Measurements from ENCODE around the gene SDK1.
"Not testable (repeated sequence)": the region's sequence is repeated elsewhere in the genome, so short reads cannot be mapped to it uniquely, and the experiment has no call there.

The SDK1 gene

DNA sequence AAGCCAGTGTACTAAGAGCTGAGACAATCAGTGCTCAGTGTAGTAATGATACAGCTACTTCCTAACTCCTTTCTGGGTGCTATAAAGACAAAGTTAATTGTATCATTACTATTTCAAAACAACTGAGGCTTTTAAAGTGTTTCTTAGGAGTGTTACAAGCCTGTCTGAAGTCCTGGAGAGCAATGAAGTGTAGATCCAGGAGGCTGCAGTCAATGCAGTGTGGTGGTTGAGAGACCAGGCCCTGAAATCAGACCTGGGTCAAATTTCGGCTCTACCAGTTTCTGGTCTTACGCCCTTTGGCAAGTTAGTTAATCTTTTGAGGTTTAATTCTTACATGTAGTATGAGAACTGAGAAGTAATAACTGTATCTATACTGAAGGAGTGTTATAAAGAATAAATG, 387.0 kb downstream of the SDK1 start:
- no peak for DNase-seq

DNA sequence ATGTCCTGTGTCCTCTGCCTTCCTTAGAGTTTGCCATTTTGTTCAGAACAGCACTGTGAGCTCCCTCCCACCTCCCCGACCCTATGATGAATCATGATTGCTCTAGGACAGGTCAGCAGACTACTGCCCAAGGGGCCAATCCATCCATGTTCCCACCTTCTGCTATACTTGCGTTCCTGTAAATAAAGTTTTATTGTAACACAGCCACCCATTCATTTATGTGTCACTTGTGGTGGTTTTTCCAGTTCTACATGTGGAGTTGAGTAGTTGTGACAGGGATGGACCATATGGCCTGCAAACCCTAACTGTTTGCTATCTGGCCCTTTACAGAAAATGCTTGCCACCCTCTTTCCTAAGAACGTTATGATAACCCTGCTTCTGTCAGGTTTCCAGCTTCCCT, 387.8 kb downstream of the SDK1 start:
- DNase-seq, result no peak

DNA sequence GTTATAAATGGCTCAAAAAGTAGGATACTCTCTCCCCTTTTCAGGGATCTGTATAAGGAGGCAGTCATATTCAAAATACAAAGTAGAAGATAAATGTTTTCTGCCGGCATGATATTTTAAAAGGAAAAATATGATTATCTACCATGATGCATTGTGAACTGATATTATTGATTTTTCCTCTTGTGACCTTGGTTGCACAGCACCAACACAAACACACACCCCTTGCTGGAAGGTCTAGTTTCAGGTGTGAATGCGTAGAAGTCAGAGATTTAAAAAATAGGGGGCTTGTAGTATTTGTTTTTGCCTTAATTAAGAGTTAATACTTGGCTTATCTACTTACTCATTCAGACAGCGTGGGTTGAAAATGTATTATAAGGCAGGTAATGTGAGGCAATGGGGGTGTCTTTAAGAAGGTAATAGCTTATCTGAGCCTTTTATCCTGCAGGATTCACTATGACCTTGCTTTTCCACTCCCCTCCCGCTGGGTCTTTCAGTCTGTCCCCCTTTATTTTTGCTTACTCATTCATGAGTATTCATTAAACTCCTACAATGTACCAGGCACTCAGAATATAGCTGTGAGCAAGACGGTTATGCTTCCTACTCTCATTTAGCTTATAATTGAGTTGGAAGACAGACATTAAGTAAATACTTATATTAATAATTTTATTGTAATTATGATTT, 390.6 kb downstream of the SDK1 start:
- DNase-seq, result no peak

DNA sequence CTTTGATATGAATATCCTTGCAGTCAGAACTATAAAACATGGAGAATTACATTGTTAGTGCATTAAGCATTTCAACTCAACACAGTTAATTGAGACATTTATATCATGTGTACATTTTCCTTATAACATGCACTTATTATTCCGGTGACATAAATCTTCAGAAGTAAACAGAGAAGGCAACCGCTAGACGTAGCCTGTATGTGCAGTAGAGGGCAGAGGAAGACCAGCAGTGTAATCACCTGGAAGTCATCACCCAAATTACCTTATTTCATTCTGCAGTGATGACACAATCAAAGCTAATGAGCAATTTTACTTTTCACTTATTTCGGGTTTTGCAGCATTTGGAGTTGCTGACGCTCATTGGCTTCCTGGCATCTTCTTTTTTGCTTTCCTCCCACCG, 394.6 kb downstream of the SDK1 start:
- DNase-seq, result no peak

DNA sequence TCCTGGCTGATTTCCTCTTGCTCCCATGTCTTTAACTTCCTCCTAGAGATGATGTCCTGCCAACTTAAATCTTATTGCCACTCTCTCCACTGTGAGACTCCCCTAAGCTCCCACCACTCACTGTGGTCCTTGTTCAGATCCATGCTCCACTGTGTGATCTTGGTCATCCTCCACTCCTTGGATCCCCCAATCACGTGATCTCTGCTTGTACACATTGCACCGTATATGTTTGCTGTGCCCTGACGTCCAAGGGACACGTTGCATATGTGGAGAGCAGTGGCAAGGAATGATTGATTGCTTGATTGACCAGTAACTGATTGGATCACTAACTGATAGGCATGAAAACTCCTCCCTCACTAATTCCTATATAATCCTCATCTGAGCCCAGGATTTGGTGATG, 395.1 kb downstream of the SDK1 start:
- DNase-seq, result no peak

DNA sequence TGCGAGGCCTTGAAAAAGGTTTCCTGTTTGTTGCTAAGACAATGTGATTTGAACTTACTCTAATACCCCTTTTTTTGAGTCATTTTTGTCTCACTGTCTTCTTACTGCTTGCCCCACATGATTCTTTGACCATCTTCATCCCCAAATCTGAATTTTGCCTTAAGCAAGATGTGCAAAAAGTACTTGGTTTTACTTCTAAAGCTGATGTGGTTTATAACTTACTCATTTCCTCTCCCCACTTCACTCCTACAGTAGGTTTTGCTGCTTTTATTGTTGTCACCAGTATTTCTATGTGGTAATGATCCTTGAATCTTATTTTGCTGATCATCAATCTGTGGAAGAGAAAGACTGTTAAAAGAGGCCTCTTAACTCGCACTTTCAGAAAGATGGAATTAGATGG, 396.4 kb downstream of the SDK1 start:
- no peak for DNase-seq

DNA sequence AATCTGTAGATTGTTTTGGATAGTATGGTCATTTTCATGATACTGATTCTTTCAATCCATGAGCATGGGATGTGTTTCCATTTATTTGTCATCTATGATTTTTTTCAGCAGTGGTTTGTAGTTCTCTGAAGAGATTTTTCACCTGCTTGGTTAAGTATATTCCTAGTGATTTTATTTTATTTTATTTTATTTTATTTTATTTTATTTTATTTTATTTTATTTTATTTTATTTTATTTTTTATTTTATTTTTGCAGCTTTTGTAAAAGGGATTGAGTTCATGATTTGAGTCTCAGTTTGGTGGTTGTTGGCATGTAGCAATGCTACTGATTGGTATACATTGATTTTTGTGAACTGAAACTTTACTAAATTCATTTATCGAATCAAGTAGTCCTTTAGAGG, 404.2 kb downstream of the SDK1 start:
- DNase-seq, result no peak

DNA sequence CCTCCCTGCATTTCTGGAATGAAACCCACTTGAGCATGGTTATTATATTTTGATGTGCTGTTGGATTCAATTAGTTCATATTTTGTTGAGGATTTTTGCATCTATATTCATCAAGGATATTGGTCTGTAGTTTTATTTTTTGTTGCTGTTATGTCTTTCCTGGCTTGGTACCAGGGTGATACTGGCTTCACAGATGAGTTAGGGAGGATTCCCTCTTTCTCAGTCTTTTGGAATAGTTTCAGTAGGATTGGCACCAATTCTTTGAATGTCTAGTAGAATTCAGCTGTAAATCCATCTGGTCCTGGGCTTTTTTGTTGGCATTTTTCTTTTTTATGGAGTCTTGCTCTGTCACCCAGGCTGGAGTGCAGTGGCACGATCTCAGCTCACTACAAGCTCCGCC, 405.0 kb downstream of the SDK1 start:
- DNase-seq, result not testable (repeated sequence)

DNA sequence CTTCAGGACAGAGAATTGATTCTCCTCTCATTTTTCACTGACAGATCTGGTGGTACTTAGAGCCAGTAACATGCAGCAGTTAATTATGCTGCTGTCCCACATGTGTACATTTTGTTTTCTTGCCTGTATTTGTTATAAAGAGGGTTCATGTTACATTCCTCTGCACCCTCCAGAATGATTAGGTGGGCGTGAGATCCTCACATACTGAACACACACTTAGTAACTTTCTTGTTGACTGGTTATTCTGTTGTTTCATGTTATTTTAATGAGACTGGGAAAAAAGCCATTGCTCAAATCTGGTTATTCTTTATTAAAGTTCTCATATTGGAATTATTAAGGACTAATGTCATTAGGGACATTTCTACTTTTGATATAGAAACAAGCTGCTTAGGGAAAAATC, 409.1 kb downstream of the SDK1 start:
- DNase-seq, result no peak

DNA sequence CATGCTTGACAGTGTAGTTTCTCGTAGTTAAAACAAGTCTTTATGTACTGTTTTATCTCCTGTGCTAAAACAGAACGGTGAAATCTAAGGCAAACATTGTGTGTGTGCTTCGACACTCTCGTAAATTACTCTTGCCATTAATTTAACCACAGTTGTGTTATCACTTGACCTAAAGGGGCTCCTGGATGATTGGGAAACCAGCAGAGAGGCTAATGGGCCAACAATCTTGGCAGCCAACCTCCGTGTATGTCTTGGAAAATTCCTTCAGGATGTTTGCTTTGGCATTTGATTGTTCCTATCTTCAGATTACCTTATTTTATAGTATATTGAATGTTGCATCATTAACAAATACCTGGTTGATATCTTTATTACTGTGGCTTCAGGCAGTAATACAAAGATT, 409.5 kb downstream of the SDK1 start:
- no peak for DNase-seq

DNA sequence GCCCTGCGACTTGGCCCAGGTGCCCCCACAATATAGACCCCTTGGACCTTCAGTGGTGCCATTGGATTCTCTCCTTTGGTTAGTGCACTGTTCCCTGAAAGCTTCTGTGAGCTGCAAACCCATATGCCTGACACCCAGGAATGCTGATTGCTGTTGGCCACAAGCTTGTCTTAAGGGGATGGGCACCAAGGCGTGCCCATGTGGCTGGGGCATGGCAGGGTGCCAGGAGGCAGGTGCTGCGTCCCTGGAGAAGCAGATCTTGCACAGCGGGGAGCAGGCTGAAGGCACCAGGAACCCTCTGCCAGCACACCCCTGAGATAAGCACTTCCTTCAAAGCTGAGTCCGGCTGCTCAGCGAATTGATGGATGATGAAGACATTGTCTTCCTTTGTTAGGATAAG, 411.8 kb downstream of the SDK1 start:
- no peak for DNase-seq

DNA sequence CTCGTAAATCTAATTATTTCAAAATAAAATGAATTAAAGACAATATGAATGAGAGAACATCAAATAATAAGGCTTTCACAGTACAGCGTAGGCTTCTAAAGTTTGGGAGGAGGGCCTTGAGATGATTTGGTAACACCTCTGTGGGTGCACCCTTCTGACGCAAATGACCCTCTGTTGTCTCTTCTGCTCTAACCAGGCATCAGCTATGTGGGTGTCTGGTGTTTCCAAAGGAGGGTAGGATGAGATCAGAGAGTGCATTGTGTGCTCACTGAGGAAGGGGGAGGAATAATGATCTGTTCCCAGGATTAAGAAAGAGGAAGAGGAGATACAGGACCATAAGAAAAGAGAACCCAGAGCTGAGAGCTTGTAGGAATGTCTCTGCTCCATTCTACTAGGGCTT, 420.4 kb downstream of the SDK1 start:
- no peak for DNase-seq

DNA sequence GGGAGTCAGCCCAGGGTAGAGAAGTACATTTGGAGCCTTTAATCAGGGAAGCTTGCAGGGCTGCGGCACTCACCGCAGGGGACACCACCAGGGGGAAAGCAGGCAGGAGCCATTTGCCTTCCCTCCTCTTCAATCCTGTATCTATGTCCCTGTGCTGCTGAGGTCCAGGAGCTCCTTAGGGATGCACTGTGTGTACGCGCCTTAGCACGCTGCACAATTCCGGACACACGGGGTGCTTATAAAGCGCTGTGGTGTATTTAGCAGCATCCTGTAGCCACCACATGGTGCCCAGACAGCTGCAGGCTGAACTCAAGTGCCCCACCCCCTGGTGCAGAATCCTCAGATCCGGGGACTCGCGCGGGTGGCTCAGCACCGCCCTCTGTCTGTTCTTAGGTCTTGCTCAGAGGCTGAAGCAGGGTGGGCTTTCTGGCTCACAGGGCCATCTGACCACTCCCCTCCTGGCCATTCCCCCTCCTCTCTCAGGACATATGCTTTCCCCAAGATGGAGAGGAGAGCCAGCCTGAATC, 421.4 kb downstream of the SDK1 start:
- DNase-seq, result peak in 1 of 2 donors; percentile 2

DNA sequence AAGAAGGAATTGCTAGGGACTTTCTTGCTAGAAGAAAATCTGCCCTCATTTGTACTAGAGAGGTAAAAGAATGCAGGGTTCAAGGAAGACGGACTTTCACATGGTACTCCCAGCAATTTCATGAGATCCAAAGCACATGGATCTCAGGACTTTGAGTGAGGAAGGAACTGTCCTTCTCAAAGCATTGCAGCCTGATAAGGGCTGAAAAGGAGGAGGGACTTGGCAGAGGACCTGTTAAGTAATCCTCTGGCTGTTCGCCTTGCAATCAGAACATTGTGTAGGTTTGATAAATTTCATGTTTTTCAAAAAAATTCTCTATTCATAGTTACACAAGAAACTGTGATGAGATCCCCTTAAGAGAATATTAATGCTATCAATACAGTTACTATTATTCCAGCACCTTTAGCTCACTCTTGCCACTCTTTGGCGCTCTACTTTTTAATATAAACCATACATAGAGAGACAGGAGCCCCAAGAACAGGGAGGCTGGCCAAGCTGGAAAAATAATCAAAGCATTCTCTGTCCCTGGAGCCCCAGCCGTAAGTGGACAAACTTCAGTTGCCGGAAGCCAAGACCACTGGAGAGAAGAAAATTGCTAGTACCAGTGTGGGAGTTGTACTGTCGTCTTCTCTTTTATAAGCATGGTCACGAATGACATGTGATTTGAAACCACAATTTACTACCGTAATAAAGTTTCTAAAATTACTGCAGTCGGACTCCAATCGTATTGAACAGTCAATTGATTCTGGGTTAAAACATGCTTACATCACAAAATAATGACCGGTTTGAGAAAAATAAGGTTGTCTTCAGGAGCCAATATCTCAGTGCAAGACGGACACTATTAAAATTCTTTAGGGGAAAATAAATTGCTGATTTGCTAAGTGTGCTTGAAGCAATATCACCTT, 424.4 kb downstream of the SDK1 start:
- DNase-seq, result no peak

DNA sequence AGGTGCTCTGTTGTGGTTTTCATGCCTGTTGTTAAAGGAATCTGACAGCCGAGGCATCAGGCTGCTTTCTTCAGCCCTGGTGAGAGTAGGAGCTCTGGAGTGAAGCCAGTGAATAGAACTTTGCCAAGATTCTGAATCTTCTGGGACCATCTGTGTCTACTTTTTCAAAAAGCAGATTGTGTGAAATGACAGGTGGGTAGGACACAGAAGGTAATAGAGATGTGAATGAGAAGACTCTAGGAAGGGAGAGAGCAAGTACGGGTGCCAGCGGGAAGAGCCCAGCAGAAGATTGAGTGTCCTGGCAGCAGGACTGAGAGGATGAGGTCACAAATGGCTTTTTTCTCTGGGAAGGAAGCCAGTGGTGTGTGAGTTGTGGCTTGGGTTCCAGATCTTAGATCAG, 429.2 kb downstream of the SDK1 start:
- DNase-seq, result no peak

DNA sequence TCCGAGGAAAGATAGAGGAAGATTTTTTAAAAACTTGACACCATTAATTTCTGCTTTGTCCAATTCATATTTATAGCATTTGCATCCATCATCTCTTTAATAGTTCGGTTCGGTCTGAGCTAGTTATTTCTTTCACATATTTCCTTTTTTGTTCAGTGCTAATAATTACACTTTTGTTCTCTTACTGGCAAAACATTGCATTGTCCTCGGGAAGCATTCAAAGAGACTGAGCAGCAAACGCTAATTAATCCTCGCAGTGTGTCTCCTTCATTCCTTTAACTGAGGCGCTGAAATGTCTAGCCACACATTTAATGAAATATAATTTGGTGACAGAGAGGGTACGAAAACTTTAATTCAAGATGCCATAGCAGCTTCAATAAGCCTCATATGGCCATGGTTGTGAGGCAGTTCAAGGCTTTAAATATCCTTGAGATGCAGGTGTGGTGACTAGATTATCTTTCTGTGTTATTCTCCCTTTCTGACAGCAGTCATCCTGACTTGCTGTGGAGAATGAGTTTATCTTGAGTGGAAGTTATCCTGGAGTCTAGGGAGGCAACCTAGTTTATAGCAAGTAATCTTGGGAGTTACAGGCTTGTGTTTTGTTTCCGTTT, 431.4 kb downstream of the SDK1 start:
- no peak for DNase-seq

DNA sequence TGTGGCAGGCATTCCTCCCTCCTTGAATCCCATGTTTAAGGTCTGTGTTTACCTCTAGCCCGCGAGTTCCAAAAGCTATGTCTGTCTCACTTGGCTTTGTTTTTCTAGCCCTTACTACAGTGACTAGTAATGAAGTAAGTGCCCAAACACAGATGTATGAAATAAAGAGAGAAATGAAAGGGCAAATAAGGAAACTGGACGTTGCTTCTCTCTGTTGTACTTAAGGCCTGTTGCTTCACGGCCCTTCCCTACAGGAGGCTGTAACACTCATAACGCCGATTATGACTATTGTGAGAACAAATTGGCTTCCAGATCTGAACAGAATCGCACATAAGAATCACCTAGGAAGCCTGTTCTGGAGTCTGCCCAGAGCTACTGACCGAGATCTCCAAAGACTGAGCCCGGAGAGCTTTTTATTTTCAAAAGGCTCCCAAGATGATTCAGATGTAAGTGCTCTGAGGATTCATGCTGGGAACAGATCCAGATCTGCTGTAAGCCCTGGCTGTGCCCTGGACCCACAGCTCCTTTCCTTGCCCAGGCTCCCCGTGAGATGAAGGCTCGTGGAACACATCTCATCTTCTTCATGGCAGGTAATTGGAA, 432.6 kb downstream of the SDK1 start:
- DNase-seq, result no peak

DNA sequence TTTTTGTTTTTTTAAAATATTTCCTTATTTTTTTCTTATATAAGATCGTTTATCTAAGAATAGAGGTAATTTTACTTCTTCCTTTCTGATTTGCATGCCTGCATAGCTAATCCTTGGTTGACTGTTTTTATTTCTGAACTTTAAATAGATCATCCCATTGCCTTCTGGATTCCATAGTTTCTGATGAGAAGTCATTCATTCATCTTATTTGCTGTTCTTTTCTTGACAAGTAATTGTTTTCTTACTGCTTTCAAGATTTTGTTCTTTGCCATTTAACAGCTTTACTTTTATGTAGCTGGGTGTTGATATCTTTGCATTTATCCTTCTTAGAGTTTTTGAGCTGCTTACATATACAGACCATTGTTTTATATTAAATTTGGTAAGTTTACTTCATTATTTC, 437.9 kb downstream of the SDK1 start:
- DNase-seq, result no peak

DNA sequence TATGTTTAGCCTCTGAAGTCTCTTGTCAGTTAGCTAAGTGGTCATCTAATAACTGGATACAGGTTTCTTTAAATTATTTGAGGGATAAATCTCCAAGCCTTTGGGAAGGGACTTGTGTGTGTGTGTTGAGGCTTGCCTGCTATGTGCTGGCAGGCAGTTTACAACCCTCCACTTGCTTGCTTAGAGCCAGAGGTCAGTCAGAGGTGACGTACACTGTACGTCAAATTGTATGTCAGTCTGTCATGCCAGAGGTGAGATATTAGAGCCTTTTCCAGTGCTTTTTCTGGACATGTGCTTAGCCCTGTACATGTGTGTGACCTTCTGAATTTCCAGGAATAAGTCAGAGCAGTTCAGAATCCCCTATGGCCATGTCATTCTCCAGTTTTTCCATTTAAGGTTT, 438.9 kb downstream of the SDK1 start:
- DNase-seq, result no peak

DNA sequence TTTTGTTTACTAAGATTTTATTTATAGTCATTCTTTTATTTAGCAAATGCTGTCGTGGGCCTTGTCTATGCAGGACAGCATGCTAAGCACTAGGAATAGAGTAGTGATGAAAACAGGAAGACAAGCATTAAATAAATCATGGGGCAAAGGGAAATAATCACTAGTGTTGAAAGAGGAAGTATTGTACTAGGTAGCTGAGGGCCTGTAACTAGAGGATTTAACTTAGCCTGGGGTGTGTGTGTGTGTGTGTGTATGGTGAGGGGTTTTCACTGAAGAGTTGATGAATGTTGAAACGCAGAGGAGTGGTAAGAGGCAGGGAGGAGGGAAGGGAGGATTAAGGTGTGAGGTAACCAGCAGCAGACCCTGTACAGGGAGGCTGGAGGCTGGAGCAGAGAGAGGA, 446.4 kb downstream of the SDK1 start:
- no peak for DNase-seq

DNA sequence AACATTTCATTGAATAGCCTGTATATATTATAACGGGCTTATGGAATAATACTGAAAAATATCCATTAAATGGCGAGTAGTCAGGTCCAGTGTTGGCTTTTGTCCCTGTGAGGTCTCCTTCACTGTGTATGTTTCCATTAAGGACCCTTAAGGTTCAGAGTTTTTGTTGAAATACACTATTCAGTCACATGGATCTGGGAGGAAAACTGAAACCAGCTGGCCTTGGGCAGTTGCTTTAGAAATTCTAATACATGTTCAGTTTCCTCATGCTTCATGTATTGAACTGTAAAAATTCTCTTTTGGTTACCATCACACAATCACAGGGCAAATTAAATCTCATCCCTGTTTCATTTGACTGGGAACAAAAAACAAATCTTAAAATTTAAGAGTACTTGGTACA, 447.3 kb downstream of the SDK1 start:
- no peak for DNase-seq

DNA sequence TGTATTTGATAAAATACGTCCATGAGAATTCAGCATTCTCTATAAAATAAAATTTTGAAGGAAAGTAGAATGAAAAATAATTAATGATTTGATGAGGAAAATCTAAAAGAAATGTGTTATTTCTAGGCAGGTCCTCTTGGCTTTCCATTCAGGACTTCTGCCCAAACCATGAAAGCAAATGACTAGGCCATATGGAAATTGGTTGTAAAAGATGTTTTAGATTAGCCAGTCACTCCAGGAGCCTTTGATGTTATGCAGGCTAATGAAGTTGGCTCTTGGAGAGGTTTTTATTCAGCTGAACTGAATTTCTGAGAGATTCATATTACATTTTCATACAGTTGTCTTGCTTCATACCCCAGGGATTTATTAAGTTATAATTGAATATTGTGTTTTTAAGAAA, 452.8 kb downstream of the SDK1 start:
- DNase-seq, result no peak

Data from CD4-positive, alpha-beta T cell treated with Interleukin-4 for 1 hour (primary cell).